NCI-H2196 treated with DMSO at 0.1 percent for 48 hours (cell line): ENCODE measurements around the gene ZDHHC8.

ENCODE experiments used
- DNase-seq: peaks from one replicate; lab custom pipeline; 2025; ENCODE audit not compliant: unreplicated experiment; lab: John Stamatoyannopoulos, UW

ZDHHC8 gene

DNA sequence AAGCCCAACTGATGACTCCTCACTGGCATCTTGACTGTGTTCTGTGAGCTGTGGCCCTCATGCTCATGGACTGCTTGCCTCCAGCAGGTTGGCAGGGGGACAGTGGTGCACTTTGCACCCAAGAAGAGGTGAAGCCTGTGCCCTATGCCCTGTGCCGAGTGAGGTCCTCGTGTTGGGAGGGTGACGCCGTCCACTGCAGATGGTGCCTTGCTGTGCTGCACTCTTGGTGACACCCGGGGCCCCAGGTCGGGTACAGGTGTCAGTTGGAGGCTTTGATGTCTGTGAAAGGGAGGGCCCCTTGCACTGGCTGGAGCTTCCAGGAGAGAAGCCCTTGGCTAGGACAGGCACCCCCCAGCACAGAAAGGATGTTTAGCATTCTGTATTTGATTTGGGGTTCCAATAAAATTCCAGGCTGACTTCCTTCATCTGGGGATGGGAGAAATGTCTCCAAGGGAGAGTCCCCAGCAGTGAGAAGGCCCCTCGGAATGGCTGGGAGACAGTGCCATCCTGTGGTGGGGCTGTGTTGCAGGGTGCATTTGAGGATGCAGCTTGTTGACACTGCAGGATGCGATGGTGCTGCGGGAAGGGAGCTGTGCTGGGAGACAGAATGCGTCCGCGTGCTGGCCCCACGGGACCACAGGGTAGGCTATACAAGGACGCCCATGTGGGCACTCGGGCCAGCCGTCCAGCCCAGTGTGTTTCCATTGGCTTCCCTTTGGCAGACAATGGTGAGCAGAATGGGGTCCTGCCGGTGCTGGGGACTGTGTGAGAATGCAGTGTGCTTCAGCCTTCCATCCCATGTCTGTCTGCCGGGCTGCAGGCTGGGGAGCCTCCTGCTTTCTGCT lies 2.5 kb upstream of the ZDHHC8 start:
- no peak for DNase-seq

DNA sequence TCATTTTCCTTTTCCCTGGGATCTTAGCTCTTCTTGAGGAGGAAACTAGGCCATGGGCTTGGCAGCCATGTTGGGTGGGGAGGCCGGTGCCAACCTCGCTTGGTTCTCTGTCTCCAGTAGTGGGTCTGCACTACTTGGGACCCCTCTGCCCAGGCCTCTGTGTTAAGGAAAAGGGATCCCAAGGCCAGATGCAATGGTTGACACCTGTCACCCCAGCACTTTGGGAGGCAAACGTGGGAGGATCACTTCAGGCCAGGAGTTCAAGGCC lies 1.9 kb upstream of the ZDHHC8 start:
- no peak for DNase-seq

DNA sequence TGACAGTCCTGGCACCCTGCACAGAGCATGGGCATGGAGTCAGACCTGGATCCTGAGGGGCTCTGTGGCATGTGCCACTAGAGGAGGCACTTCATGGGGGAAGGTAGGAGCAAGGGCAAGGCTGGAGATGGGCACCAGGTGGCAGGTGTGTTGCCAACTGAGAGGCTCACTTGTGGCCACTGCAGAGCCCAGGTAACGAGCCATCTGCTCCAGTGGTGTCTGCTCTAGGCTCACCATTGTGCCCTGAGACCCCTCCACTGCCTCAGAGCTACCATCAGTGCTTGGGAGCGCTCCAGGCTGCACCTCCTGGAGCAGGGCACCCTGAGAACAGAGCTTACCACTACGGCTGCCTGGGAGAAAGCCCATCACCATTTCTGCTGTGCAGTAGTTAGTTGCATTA lies 1.3 kb upstream of the ZDHHC8 start:
- no peak for DNase-seq

DNA sequence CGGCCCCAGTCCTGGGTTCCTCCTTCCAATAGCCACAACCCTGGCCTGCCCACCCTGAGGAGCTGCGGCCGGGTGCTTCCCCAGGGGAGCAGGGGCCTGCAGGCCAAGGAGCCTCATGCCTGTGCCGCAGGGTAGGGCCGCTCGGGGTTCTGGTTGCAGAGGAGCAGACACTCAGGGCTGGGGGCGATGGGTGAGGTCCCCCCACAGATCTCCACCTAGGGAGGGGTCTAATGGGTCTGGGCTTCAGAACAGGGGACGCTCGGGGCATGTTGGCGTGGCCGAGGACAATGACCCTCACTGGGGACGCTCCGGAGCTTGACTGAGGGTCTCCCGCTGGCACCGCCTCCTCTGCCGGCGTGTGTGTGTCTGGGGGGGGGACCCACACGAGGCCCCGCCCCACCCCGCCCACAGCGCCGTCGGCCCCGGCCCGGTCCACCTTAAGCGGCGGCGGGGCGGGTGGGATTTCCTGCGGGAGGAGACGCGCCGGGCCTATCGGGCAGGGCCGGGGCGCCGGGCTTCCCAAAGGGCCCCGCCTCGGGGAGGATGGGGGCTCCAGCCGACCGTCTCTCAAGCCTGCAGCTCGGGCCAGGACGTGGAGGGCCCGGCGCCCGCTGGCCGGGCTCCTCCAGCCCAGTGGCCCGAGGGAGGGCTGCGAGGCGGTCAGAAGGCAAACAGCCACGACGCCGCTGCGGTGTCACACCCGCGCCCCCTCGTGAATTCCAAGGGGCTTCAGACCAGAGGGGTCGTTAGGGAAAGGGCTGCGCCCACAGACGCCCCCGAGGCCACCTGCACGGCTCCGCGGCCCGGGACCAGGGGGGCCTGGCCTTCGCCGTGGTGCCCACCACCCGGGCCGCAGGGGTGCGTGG lies 640 bp upstream of the ZDHHC8 start:
- no peak for DNase-seq

DNA sequence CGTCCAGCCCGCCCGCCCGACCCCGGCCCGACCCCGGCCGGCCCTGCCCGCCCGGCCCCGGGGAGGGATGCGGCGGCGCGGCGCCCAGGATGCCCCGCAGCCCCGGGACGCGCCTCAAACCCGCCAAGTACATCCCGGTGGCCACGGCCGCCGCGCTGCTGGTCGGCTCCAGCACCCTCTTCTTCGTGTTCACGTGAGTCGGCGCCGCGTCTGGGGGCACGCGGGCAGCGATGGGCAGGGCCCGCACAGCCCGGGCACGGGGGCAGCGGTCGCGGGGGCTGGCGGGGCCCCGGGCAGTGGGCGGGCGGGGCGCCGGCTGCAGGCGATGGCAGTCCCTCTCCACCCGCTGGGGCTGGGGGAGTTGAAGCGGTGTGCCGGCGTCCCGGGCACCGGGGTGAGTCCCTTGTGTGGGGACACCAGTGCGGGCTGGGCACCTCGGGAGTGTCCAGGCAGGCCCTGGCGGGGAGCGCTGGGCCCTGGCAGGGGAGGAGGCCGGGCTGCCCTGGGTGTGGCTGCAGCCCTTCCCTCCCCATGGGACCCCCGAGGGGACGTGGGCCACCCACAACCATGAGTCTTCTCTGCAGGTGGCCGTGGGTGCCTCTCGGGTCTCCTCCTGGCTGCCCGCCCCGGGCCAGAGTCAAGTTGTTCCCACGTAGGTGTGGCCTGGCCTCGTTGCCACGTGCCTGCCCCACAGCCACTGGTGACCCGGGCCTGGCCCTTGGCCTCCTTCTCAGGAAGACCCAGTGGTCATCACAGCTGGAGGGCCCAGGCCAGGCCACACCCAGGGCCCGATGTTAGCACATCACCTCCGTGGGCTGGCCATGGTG lies 468 bp downstream of the ZDHHC8 start:
- no peak for DNase-seq

DNA sequence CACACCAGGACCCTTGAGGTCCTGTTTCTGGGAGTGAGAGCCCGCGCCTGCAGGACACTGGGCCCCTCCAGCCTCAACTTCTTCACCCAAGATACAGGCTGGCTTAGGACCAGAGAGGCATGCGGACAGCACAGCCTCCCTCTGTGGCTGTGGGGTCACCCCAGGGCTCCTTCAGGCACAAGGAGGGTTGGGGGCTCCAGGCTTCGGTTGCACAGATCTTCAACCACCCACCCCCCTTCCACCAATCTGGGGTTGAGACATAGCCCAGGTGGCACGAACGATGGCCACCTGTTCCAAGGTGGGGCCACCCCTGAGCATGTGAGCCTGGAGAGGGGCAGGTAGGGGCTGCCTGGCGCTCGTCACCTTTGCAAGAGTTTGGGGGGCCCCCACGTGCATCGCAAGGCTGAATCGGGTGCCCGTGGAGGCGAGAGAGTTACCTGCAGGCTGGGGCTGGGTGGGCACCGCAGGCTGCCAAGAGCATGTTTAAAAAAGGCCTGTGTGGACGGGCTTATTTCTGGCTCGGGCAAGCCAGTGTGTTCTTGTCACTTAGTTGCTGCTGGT lies 1.2 kb downstream of the ZDHHC8 start:
- DNase-seq = no peak

DNA sequence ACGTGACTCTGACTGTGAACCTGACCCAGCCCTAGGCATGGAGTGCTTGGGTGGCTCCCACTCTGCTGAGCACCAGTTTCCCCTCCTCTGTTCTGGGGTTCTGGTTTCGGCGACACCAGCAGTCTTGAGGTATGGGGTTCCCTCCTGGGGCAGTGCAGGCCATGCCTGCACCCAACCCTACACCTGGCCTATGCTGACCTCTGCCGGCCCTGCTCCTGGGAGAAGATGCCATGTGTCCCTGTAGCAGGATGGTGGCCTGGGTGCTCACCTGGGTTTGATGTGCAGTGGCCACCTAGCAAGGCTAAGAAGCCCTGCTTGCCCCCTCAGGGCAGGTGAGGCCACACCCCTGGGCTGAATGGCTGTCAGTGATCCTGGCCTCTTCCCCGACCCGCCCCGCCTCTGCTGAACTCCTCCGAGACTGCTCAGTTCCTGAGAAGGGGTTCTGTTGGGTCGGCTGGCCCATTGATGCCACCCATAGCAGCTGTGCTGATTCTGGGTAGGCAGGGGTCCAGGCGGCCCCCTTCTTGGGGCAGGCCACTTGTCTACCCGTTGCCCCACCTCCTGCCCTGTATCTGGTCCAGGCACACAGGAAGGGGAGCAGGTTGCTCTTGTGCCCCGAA lies 2.4 kb downstream of the ZDHHC8 start:
- DNase-seq = no peak

DNA sequence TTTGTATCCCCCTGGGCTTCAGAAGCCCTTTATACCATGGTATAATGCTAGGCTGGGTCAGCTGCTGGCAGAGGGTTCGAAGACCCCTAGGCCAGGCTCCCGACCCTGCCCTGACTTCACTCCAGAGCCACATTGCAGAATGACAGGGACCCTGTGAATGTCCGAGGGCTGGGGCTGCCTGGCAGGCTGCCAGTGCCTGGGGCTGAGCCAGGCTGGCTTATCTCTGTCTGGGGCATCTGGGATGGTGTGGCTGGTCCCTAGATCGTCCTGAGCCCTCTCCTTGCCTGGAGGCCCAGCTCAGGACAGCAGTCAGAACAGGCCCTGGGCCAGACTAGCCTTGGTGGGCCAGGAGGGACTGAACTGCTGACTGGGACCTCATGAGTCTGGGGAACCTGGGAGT lies 3.7 kb downstream of the ZDHHC8 start:
- no peak for DNase-seq

DNA sequence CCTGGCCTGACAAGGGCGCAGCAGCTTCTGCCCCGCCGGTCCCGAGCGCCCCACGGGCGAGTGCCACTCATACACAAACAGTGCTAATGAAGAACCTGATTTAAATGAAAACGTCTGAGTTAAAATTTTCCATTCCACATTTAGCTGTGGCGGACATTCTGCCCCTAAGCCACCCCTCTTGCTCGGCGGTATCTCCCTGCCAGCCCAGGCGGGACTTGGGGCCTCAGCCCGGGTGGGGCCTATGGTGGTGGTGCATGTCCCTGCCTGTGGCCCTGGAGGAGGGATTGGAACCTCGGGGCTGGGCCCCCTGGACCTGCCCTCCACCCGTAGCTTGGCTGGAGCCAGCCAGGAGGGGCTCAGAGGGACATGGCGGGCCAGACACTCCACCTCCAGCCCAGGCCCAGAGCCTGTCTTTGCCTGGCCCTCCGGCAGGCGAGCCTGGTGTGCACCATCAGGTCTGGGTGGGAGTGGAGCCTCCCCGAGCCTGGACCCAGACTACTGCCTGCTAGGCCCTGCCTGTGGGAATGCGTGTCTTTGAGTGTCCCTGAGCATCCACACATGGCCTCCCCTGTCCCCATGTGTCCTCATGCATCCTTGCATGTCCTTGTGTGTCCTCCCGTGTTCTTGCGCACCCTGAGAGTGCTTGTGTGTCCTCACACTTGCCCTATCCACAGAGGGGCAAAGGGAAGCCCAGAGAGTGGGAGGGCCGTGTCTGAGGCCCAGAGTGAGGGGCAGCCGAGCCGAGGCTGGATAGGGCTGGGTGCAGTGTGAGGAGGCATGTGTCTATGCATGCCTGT lies 4.4 kb downstream of the ZDHHC8 start:
- no peak for DNase-seq

DNA sequence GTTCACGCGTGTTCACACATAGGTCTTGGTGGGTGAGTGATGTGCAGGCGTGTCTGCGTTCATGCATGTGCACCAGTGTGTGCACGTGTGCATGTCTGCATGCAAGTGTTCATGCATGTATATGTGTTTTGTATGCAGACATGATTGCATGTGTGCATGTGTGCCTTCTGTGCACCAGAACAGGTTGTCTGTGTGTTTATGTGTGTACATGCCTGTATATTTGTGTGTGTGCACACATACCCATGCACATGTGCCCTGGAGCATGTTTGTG lies 4.9 kb downstream of the ZDHHC8 start:
- DNase-seq = no peak

DNA sequence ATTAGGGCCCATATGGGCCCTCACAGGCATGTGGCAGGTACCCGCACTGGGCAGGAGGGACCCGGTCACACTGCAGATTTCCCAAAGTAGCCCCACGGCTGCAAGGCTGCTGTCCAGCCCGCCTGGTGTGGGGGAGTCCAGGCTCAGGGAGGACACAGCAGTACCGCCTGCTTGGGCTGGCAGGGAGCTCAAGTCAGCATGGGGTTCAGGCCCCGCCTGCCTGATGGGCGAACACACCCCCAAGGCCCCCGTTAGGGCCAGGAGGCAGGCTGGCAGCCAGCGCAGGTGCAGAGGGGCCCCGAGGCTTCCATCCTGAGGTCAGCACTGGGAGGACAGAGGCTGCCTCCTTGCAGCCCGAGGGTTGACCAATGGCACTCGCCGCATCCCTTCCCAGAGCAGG lies 5.5 kb downstream of the ZDHHC8 start:
- DNase-seq = no peak

DNA sequence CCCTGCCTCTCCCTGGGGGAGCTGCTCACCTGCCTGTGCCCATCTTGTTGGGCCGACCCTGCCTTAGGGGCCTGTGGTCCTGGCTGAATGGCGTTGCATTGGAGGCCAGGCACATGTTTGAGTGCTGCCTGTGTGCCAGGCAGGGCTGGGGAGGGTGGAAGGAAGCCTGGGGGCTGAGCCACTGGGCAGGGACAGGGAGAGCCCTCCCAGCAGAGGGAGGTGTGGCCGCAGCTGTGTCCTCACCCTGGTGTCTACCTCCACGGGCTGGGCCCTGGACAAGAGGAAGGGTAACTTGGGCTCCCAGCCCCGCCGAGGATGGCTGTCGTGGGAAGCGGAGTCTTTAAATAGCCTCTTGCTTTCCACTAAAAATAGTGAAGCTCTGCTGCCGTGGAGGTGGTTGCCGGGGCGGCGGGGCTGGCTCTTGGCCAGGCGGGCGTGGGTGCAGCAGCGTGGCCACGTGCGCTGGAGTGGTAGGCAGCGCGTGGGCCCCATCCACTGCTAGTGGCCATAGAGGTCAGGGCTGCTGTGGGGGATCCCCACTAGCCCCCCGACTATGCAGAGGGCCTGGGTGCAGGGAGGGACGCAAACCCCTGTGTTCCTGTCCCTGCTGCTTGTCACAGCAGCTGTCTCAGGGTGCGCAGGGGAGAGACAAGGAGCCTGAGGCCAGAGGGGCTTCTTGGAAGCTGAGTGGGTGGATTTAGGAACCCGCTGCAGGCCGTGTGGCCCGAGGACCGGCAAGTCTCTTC lies 6.2 kb downstream of the ZDHHC8 start:
- DNase-seq = no peak

DNA sequence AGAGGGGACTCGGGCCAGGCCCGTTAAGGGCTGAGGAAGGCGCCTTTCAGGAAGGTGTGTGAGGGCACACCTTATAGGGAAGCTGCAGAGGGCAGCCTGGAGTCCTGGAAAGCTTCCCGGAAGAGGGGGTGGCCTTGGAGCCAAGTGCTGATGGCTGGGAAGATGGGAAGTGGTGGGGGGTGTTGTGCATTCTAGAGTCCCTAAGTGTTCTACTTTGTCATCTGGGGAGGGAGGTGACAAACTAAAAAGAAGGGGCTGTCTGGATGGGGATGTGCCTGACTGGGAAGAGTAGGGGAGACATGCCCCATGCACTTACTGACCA lies 6.8 kb downstream of the ZDHHC8 start:
- DNase-seq = no peak

DNA sequence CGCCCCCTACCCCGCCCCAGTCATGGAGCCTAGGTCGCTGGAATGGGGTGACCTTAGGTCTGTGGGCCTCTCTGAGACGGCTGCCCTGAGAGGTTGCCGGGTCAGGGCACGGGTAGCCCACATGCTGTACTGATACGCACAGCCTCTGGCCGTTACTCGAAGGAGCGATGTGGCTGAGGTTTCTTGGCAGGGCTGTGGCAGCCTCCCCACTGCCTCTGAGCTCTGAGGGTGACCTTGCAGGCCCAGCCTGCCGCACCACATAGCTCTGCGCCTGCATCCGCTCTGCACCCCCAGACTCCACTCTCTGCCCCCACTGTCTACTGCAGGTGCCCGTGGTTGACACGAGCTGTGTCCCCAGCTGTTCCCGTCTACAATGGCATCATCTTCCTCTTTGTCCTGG lies 7.3 kb downstream of the ZDHHC8 start:
- no peak for DNase-seq

DNA sequence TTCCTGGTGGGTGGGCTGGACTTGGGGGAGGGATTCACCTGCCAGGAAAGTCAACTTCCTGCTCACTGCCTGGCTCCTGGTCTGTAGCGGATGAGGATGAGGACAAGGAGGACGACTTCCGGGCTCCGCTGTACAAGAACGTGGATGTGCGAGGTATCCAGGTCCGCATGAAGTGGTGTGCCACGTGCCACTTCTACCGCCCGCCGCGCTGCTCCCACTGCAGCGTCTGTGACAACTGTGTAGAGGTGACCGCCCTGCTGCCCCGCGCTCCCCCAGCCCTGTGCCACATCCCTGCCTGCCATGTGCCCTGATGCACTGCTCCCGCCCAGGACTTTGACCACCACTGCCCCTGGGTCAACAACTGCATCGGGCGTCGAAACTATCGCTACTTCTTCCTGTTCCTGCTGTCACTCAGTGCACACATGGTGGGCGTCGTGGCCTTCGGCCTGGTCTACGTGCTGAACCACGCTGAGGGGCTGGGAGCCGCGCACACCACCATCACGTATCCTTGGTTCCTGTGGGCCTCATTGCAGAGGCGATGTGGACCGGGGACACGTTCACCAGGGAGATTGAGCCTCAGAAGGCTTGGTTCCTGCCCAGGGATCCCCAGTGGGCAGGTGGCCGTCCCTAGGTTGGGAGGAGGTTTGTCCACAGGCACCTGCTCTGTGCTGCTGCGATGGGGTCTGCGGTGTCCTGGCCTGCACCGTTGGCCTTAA lies 7.9 kb downstream of the ZDHHC8 start:
- DNase-seq = no peak

DNA sequence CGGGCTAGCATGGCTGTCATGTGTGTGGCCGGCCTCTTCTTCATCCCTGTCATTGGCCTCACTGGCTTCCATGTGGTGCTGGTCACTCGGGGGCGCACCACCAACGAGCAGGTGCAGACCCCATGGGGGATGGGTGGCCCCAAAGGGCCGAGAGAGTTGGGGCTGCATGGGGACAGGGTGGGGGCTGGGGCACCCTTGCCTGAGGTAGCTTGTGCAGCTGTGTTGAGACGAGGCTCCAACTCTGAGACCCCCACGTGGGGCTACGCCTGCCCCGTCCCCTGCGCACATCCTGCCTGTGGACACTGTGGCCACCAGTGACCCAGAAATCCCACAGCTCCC lies 8.5 kb downstream of the ZDHHC8 start:
- DNase-seq = no peak

DNA sequence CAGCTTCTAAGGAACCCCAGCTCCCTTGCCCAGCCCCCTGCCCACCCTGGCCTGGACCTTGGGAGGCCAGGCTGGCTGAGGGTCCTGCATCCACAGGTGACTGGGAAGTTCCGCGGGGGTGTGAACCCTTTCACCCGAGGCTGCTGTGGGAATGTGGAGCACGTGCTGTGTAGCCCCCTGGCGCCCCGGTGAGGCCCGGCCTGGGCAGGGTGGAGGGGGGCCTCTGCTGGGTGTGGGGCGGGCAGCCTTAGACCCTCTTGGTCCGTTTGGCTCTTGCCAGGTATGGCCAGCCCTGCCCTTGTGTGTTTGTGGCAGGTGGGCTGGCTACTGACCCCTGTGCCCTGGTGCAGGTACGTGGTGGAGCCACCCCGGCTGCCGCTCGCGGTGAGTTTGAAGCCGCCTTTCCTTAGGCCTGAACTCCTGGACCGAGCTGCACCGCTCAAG lies 8.9 kb downstream of the ZDHHC8 start:
- no peak for DNase-seq

DNA sequence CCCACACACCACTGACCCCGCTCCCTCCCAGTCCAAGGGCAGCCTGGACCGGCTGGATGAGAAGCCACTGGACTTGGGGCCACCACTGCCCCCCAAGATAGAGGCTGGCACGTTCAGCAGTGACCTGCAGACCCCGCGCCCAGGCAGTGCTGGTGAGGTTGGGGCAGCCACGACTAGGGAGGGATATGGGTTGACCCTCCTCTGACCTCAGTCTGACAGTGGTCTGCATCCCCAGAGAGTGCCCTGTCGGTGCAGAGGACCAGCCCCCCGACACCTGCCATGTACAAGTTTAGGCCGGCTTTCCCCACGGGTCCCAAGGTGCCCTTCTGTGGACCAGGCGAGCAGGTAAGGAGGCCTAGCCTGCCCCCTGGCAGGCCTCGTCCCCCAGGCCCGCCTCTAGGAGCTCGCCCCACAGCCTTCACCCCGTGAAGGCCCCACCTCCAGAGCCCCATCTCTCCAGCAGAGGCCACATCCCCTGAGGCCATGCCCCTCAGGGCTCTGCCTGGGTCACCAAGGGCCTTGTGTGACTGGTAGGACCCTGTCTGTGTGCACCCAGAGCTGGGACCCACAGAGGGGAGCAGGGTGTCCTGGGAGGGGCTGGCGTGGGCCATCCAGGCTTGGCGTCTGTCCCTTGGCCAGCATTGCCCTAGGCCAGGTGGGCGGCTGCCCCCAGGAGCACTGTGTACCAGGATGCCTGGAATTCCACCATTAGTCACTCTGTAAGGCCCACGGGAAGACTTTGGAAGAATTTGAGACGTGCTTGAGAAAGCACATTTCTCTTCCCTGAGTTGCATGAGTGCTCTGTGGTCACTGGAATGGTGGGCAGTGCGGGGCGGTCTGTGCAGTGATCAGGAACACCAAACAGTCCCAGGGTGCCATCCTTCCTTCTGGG lies 9.8 kb downstream of the ZDHHC8 start:
- no peak for DNase-seq
